Glomerular visceral epithelial cell (primary cell): Measurements from ENCODE around the gene PRPSAP1.
A peak's percentile ranks its signal among the peaks of the same experiment; 100 is the strongest.

Experiments used
- DNase-seq: peaks from one replicate; pipeline ENCODE4 v3.0.0-alpha.2; 2016; ENCODE audit errors: extremely low spot score

Gene PRPSAP1

DNA sequence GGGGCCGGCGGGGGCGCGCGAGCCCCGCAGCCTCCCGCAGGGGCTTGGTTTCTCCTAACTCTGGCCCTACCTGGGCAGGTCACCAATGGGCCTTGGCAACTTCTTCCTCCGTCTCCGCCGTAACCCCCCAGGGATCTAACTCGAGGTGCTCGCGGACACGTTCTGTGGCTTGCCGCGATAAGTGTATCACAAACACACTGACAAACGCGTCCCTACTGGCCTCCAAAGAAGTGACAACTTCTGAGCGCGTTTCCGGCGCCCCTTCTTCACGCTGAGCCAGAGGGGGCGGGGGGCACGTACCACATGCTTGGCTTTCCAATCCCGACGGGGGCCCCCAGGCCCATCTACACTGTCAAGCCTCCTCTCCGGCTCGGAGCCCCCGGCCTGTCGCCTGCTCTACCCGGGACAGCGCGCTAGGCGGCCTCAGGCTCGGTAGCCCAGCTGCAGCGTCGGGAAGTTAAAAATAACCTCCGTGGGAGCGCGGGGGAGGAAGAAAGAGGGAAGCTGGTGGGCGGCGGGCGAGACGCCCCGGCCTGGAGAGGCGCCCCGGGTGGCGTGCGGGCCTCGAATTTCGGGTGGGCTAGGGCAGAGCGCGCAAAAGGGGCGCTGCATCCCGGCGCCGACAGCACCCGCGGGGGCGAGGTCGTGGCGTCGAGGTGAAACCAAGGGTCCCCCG lies 30.0 kb upstream of the PRPSAP1 start:
- peak; percentile 60 for DNase-seq

GRCh38 chr17:76382803-76383545 lies 29.3 kb upstream of the PRPSAP1 start:
- peak; percentile 73 for DNase-seq

GRCh38 chr17:76382351-76382802 lies 28.7 kb upstream of the PRPSAP1 start:
- DNase-seq: peak; percentile 64

GRCh38 chr17:76381633-76382350 lies 28.1 kb upstream of the PRPSAP1 start:
- DNase-seq: no peak

GRCh38 chr17:76379646-76380376 lies 26.1 kb upstream of the PRPSAP1 start:
- no peak for DNase-seq

DNA sequence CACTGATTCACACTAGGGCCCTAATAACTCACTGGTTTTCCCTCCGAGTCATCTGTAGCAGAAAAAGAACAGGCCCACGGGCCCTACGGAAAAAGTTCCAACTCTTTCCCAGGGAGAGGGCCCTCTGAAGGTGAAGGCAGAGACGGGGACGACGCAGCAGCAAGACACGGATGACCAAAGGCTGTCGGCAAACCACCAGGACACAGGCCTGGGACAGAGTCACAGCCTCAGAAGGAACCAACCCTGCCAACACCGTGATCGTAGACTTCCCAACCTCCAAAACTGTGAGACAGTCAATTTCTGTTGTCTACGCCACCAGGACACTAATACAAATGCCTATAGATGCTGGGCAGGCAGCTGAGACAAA lies 25.5 kb upstream of the PRPSAP1 start:
- DNase-seq: no peak

GRCh38 chr17:76378548-76379274 lies 25.0 kb upstream of the PRPSAP1 start:
- DNase-seq: no peak

DNA sequence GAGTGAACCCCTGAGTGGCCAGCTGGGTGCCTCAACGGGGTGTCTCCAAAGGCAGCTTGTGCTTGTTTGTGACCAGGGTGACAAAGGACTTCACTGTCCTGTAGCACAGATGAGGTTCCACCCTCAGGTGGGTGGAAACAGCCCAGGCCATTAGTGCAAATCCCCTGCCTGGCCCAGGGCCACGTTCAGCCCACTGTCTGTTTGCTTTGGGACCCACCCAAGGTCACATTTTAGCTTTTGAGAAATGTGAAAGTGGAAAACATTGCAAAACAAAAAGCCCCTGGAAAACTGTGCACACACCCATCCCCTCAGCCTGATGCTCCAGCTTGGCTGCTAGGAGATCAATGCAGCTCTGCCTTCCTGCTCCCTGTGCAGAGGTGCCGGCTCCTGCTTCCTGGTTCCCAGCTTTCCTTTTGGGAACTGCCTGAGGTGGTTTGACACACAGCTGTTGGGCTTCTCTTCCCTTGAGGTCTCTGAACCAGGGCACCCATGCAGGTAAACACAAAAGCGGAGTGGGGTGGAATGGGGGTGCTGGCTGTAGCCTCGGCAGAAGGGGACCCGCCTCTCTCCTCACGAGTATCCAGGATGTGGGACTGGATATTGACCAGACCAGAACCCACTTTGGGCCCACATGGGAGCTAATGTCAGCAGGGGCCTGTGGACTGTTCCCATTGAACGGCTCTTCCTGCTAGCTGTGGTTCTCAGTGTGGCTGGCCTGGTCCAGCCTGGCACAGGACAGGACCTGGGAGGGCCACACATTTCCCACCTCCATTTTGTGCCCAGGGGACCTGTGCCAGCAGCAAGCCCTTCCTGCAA lies 22.8 kb upstream of the PRPSAP1 start:
- DNase-seq: no peak

GRCh38 chr17:76371656-76372628 lies 18.2 kb upstream of the PRPSAP1 start:
- peak; percentile 93 for DNase-seq

DNA sequence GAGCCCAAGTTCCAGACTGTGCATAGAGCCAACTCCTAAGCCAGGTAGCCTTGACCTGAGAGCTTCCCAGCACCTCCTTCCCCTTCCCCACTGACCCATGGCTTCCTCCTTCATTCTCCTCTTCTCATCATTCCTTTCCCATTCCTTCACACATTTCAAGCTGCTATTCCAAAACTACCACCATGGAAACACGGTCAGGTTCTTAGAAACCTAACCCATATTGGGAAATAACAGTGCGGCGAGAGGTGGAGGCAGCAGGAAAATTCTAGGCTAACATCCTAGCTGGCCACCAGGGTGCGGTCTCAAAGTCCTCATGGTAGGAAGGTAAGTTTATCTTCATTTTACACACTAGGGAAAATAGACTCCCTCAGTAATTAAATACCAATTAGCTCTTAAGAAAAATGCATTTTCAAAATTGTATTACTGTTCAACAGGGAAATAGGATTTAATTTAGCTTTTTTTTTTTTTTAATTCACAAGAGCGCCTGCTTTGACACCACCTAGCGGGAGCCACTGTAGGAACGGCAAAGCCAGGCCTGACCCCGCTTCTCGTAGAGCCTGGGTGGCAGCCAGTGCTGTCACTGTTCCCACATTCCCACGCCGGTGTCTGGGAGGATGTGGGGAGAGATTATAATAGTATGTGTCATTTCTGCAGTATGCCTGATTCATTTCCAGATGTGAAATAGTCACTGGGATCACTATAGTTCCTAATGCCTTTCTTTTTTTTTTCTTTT lies 16.7 kb upstream of the PRPSAP1 start:
- peak; percentile 95 for DNase-seq

GRCh38 chr17:76369804-76370203 lies 16.1 kb upstream of the PRPSAP1 start:
- no peak for DNase-seq

GRCh38 chr17:76369379-76369778 lies 15.7 kb upstream of the PRPSAP1 start:
- no peak for DNase-seq

DNA sequence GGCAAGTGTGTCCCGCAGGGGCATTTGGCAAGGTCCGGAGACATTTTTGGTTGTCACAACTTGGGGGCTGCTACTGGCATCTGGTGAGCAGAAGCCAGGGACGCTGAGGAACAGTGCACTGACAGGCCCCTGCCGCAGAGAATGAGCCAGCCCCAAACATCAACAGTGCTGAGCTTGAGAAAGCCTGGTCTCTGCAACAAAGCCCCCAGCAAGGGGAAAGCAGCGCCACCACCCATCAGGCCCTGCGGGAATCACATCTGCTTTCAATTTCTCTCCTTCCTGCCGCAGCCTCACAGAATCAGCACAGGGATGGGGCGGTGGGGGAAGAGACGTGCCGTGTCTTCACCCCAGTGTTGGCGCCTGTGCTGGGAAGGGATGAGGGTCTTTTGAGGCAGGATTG lies 14.8 kb upstream of the PRPSAP1 start:
- DNase-seq: no peak

GRCh38 chr17:76367642-76368041 lies 13.9 kb upstream of the PRPSAP1 start:
- DNase-seq: no peak

GRCh38 chr17:76366247-76366646 lies 12.5 kb upstream of the PRPSAP1 start:
- no peak for DNase-seq

DNA sequence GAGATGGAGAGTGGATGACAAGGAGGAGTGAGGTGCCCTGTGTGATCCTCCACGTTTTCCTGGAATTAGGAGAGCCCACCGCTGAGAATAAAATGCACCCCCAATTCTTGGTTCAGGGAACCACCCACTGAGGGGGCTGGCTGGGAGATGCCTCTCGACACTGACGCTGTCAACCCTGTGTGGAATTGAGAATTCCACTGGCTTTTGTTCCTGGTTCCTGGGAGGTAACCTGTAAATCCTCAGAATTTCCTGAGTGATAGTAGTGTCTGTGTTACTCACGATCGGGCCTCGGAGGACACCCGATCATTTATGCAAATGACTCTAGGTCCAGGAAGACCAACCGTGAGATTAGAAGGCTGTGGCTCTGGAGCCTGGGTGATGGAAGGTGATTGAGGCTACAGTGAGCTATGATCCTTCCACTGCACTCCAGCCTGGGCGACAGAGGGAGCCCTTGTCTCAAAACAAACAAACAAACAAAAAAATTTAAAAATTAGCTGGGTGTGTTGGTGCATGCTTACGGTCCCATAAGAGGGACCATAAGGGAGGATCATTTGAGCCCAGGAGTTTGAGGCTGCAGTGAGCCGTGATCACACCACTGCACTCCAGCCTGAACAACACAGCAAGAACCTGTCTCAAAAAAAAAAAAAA lies 11.7 kb upstream of the PRPSAP1 start:
- no peak for DNase-seq

GRCh38 chr17:76363107-76363842 lies 9.6 kb upstream of the PRPSAP1 start:
- no peak for DNase-seq
